ENCODE data around the gene CXCL5.

Gene CXCL5

DNA sequence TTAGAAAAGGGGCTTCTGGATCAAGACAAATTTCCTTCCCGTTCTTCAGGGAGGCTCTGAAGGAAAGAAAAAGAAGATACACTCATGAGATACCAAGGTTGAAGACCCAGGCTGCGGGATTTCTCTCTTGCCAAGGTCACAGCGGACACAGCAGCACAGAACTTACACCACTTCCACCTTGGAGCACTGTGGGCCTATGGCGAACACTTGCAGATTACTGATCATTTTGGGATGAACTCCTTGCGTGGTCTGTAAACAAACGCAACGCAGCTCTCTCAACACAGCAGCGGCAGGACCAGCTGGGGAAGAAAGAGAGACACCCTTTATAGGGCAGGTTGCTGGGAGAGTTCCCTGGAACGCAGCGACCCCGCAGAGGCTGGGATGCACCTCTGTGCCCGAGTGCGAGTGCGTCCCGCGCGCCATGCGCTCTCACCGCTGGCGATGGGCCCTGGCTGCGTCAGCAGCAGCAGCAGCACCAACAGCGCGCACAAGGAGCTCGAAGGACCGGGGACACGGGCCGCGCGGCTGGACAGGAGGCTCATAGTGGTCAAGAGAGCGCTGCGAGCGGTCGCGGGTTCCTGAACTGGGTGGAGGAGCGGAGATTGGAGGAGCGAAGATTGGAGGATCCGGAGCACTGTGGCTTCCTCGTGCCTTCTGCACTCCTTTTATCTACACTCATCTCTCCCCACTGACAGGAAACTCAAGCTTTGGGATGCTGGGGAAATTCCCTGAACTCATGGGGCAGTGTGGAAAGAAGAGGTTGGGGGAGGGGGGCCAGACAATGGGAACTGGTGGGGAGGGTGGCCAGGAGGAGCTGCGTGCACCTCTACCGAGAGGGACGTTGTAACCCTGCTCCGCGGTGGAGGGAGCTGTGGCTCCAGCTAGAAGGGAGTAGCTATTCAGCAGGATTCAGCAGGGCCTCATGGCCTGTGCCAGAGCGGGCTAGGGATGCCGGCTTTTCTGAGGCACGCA, at the start of gene CXCL5:
CXCL5 (minus strand) TSS at position 638 of the 972 bp plus-strand sequence; CDS start at position 542, 96 bp downstream.
- H3K4me3 ChIP-seq, result peak within 1 kb of the TSS in 3 of 7 experiments; percentile 8 to 14 (median 10)
- no peak within 1 kb of the TSS for H3K27ac ChIP-seq

DNA sequence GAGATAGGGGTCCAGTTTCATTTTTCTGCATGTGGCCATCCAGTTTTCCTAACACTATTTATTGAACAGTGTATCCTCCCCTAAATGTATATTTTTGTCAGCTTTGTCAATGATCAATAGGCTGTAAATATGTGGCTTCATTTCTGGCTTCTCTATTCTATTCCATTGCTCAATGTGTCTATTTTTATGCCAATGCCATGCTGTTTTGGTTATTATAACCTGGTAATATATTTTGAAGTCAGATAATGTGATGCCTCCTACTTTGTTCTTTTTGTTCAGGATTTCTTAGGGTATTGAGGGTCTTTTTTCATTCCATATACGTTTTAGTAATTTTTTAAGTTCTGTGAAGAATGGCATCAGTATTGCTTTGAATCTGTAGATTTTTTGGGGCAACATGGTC, 48.7 kb upstream of the CXCL5 start:
- H3K4me3 ChIP-seq, result no peak overlapping the region
- no peak overlapping the region for H3K27ac ChIP-seq

GRCh38 chr4:74045772-74046171, 47.3 kb upstream of the CXCL5 start:
- no peak overlapping the region for H3K4me3 ChIP-seq
- no peak overlapping the region for H3K27ac ChIP-seq

DNA sequence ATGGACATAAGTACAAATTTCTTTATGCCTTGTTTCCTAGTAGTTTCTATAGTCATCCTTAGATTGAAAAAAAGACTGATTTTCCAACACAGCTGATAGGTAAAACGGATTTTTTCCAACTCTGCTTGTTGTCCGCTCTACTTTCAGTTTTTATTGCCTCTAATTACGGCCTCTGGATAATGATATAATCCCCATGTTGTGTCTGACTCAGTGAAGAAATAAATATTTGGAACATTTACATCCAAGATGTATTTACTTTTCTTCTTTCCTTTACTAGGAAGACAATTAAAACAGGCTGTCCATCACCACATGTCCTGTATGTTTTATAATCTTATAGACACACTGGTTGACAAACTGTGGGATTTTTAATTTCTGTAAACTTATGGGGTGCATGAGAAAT, 46.8 kb upstream of the CXCL5 start:
- no peak overlapping the region for H3K4me3 ChIP-seq
- H3K27ac ChIP-seq, result no peak overlapping the region

GRCh38 chr4:74044677-74045076, 46.2 kb upstream of the CXCL5 start:
- Histone ChIP-seq H3K4me3 (no peak overlapping the region), H3K27ac (no peak overlapping the region)

- Histone ChIP-seq H3K4me3 (no peak overlapping the region), H3K27ac (peak overlapping the region in 1 of 21 experiments; percentile 44)
Observed at GRCh38 chr4:74042681-74043080, 44.2 kb upstream of the CXCL5 start.

- Histone ChIP-seq H3K27ac (no peak overlapping the region), H3K4me3 (no peak overlapping the region)
Observed at GRCh38 chr4:74041418-74041817, 42.9 kb upstream of the CXCL5 start.

GRCh38 chr4:74039315-74039763, 40.9 kb upstream of the CXCL5 start:
- Histone ChIP-seq H3K27ac (peak overlapping the region in 8 of 21 experiments; percentile 1 to 79 (median 72)), H3K4me3 (peak overlapping the region in 6 of 7 experiments; percentile 44 to 52 (median 49))

- H3K4me3 ChIP-seq, result peak within 1 kb of the TSS; percentile 44 to 53 (median 50)
- peak within 1 kb of the TSS in 20 of 21 experiments; percentile 0 to 79 (median 59) for H3K27ac ChIP-seq
Observed at GRCh38 chr4:74038425-74039314, 40.2 kb upstream of the CXCL5 start, which contains the start of gene CXCL3. TSS of gene CXCL3 (minus strand) at chr4:74038689. CDS start at chr4:74038611, 78 bp downstream.

- Histone ChIP-seq H3K4me3 (peak overlapping the region; percentile 44 to 53 (median 50)), H3K27ac (peak overlapping the region in 16 of 21 experiments; percentile 0 to 79 (median 62))
Observed at GRCh38 chr4:74038086-74038424, 39.6 kb upstream of the CXCL5 start.

DNA sequence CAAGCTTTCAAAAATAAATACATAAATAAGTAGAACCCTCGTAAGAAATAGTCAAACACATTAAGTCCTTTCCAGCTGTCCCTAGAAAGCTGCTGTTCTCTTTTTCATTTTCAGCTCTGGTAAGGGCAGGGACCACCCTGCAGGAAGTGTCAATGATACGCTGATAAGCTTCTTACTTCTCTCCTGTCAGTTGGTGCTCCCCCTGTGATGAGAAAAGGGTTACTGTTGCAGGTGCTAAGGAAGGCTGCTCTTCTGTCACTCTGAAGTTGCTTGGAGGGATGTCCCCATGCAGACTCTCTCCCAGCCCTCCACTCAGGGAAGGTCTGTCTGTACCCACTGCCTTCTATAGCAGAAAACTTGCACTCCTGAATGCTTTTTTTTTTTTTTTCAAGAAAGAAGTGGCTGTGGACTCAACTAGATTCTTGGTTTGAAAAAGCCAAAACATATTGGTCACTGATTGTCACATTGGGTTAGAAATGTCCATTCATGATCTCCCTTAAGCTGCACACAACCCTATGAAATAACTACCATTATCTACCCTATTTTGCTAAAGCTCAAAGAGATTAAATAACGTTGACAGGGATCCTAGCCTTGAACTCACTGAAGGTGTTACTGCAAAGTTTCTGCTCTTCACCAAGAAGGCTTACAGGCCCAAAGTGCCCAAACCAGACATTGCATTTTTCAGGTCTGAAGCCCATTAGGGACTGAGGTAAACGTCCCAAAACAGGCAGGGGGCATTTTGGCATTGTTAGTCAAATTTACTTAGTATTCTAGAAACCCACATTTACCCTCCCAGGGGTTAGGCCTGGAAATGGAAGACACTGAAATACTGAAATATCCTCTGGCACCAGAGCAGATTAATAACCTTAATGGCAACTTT, 38.8 kb upstream of the CXCL5 start:
- Histone ChIP-seq H3K27ac (peak overlapping the region in 3 of 21 experiments; percentile 71 to 79 (median 79)), H3K4me3 (peak overlapping the region in 5 of 7 experiments; percentile 44 to 53 (median 50))

DNA sequence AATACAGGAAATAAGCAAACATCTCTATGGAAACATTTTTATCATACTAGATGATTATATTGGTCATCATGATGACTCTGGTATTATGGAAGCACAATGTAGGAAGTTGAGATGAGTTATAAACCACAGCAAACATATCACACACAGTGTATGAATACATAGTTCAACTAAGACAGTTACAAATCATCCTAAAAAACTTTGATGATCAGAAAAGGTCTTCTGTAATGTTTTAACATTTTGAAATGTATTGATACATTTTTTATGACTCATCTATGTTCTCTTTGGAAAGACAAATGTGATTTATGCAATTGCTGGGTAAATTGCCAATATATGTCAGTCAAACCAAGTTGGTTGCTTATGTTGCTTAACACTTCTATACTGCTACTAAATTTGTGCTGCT, 35.3 kb upstream of the CXCL5 start:
- no peak overlapping the region for H3K27ac ChIP-seq
- H3K4me3 ChIP-seq, result no peak overlapping the region

DNA sequence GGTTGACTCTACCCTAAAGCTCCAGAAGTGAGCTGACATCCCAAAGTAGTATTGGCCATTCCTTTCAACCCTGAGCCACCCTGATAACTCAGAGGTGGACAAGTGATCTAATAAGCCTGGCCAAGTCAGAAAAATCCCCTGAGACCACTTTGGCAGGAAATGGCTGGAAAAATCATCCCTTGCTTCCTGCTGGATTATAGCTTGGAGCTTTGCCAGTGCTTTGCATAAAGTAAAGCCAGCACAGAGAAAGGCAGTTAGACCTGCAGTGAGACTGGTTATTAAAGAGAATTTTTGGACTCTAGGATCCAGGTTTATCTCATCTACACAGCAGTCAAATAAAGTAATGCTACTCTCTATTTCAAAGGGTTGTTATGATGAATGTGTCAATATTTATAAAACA, 33.6 kb upstream of the CXCL5 start:
- H3K27ac ChIP-seq, result no peak overlapping the region
- H3K4me3 ChIP-seq, result no peak overlapping the region

DNA sequence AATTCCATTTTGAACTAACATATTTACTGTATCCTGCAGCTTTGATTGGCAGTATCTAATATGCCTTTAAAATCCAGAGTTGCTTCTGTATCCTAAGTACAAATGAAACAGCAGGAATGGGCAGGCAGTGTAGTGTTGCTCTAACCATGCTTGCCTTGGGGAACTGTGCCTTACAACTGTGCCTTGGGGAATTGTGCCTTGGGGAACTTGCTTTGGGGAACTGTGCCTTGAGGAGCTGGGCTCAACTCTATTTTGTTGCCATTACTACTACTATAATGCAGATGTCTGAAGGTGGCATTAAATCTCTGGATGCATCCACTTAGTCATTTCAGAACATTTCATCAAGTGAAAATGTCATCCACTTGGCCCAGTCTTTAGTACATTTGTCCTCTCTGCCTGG, 33.1 kb upstream of the CXCL5 start:
- Histone ChIP-seq H3K27ac (no peak overlapping the region), H3K4me3 (no peak overlapping the region)

- Histone ChIP-seq H3K4me3 (no peak overlapping the region), H3K27ac (no peak overlapping the region)
Observed at GRCh38 chr4:74030285-74030684, 31.8 kb upstream of the CXCL5 start.

DNA sequence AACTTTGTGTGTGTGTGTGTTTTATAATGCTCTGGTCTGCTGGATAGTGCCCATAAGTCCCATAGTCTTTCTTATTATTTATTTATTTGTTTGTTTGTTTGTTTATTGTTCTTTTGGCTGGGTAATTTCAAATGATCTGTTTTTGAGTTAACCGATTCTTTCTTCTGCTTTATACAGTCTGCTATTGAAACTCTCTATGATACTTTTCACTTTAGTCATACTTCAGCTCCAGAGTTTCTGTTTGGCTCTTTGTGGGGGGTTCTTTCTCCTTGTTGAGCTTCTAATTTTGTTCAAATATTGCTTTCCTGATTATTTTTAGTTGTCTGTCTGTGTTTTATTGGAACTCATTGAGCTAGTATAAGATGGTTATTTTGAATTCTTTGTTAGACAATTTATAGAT, 30.0 kb upstream of the CXCL5 start:
- H3K27ac ChIP-seq, result no peak overlapping the region
- no peak overlapping the region for H3K4me3 ChIP-seq

- Histone ChIP-seq H3K27ac (no peak overlapping the region), H3K4me3 (no peak overlapping the region)
Observed at GRCh38 chr4:74023709-74024108, 25.2 kb upstream of the CXCL5 start.

DNA sequence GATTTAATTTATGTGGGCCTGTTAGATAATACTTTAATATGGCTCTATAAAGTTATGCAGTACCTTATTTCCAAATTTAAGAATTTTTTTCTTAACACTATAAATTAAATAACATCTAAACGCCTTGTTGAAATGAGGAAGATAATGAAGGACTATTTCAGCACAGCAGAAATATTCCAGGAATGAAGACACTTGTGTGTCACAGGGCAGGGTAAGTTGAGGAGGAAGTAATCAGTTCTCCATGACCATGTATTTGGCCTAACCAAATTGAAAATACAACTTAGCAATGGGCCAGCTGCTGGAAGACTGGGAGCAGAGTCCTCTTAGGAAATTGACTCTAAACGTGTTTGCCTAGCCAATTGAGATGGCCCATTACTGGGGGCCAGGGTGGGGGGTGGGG, 23.1 kb upstream of the CXCL5 start:
- H3K4me3 ChIP-seq, result no peak overlapping the region
- no peak overlapping the region for H3K27ac ChIP-seq

GRCh38 chr4:74018771-74019170, 20.3 kb upstream of the CXCL5 start:
- Histone ChIP-seq H3K27ac (no peak overlapping the region), H3K4me3 (no peak overlapping the region)
